Type B pancreatic cell (in vitro differentiated cells): Measurements from ENCODE around the gene PNMA6E. TPM values are rescaled to one million over a fixed set of nuclear protein-coding genes. Genes with fewer than 3 reads are reported as not detected.
"Not testable (repeated sequence)": the region's sequence is repeated elsewhere in the genome, so short reads cannot be mapped to it uniquely, and the experiment has no call there.

Experiments
- DNase-seq: peaks from one replicate; pipeline ENCODE4 v3.0.0; 2021; ENCODE audit warnings: mixed read lengths; ENCODE audit not compliant: unreplicated experiment; ENCODE audit errors: extremely low spot score
- H3K27ac Mint-ChIP-seq: 2 replicates; pipeline ENCODE4 v1.8.0; 2021; ENCODE audit warnings: mild to moderate bottlenecking, mixed read lengths
- H3K27me3 Mint-ChIP-seq: 2 replicates; pipeline ENCODE4 v1.8.0; 2021; ENCODE audit warnings: mixed read lengths
- H3K36me3 Mint-ChIP-seq: 2 replicates; pipeline ENCODE4 v1.8.0; 2021; ENCODE audit warnings: mixed read lengths
- H3K4me1 Mint-ChIP-seq: one replicate; pipeline ENCODE4 v1.8.0; 2021; ENCODE audit warnings: mixed read lengths; ENCODE audit not compliant: unreplicated experiment
- H3K4me3 Mint-ChIP-seq: 2 replicates; pipeline ENCODE4 v1.8.0; 2021; ENCODE audit warnings: mild to moderate bottlenecking, mixed read lengths
- H3K9me3 Mint-ChIP-seq: 2 replicates; pipeline ENCODE4 v1.8.0; 2021; ENCODE audit warnings: mixed read lengths
- CTCF ChIP-seq: fragments of 200-600 bp; sonication (generic); conservative IDR thresholded peaks from 2 replicates; pipeline ENCODE4 v1.5.0; 2021; ENCODE audit warnings: antibody characterized with exemption, mild to moderate bottlenecking
- total RNA-seq: library from RNA; stranded (reverse); gene quantifications from 2 replicates; pipeline ENCODE4 v1.2.1, GENCODE V29; 2021; ENCODE audit warnings: low replicate concordance

The PNMA6E gene
- total RNA-seq, 1 donor from 2014 or later: not detected

DNA sequence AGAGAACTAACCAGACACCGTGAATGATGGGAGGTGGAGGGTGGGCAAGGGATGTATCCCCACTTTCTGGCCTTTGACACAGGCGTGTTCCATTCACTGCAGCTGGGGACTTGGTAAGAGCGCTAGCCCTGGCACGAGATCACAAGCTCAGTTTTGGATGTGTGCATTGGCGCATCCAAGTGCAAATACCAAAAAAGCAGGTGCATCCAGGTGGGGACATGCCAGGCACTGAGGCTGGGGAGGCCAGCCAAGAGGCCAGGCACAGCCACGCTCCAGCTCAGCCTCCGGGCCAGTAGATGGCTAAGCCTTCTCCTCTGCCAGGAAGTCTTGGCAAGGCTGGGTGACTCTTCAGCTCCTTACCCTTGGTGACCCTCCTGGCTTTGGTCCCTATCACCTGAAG lies 5.8 kb upstream of the PNMA6E start:
- Mint-ChIP-seq H3K27ac (no peak overlapping the region), H3K4me3 (no peak overlapping the region), H3K4me1 (no peaks in the 10 kb centered on the region), H3K36me3 (no peaks in the 10 kb centered on the region), H3K27me3 (peaks cover 20% of the 10 kb centered on the region), H3K9me3 (peaks cover 8% of the 10 kb centered on the region)
- no peak for DNase-seq
- TF ChIP-seq CTCF: no peak

DNA sequence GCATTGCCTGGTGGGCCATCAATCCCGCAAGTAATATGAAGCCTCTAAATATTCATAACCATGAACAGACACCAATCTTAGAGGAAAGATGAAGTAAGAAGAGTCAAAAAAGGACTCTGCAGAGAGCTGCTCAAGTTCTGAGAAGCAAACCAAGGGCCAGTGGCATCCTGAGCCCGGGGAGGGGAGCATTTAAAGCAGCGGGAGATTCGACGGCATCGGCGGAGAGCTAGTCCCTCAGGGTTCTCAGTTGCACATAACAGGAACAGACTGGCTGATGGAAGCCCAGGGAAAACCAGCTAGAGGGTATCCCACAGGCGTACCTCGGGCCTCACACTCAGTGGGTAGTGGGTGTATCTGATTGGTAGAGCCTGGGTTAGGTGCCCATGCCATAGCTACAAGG lies 4.9 kb upstream of the PNMA6E start:
- no peak for DNase-seq
- Mint-ChIP-seq H3K4me1 (no peaks in the 10 kb centered on the region), H3K4me3 (no peak overlapping the region), H3K27ac (no peak overlapping the region), H3K27me3 (peaks cover 17% of the 10 kb centered on the region), H3K36me3 (no peaks in the 10 kb centered on the region), H3K9me3 (peaks cover 8% of the 10 kb centered on the region)
- no peak for TF ChIP-seq CTCF

DNA sequence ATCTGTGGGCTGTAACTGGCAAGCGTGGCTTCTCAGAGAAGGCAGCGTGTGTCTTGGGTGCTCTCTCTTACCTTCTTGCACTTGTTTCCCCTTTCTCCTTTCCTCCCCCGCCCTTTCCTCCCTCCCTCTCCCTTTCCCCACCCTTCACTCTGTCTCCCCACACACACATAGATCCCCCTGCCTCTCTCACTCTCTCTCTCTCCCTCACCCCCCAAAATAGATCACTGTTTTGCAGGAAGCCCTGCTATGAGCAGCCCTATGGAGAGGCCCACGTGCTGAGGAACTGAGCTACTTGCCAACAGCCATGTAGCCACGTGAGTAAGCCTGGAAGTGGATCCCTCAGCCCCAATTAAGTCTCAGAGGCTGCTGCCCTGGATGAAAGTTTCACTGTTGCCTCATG lies 4.3 kb upstream of the PNMA6E start:
- no peaks in the 10 kb centered on the region for H3K4me1 Mint-ChIP-seq
- H3K27me3 Mint-ChIP-seq: peaks cover 13% of the 10 kb centered on the region
- no peak for TF ChIP-seq CTCF
- no peak overlapping the region for H3K4me3 Mint-ChIP-seq
- H3K36me3 Mint-ChIP-seq: no peaks in the 10 kb centered on the region
- peaks cover 8% of the 10 kb centered on the region for H3K9me3 Mint-ChIP-seq
- no peak overlapping the region for H3K27ac Mint-ChIP-seq
- no peak for DNase-seq

DNA sequence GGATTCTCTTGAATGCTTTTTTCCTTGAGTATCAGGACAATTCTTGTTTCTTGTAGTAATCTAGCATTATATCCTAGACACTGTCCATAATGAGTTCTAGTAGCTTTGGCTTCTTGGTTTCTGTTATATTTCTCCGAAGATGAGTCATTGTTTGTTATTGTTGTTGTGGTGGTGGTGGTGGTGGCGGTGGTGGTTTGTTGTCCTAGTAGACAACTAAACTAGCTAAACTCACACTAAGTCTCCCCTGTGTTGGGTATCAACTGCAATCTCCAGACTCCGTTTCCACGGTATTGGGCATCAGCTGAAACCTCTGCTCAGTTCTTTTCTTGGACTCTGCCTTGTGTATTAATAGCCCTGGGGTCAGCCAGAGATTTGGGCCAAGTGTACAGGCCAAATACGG lies 3.2 kb upstream of the PNMA6E start:
- H3K36me3 Mint-ChIP-seq, H3K4me3 Mint-ChIP-seq, H3K4me1 Mint-ChIP-seq, H3K27ac Mint-ChIP-seq, H3K9me3 Mint-ChIP-seq, DNase-seq: not testable (repeated sequence)
- peaks cover 13% of the 10 kb centered on the region for H3K27me3 Mint-ChIP-seq

DNA sequence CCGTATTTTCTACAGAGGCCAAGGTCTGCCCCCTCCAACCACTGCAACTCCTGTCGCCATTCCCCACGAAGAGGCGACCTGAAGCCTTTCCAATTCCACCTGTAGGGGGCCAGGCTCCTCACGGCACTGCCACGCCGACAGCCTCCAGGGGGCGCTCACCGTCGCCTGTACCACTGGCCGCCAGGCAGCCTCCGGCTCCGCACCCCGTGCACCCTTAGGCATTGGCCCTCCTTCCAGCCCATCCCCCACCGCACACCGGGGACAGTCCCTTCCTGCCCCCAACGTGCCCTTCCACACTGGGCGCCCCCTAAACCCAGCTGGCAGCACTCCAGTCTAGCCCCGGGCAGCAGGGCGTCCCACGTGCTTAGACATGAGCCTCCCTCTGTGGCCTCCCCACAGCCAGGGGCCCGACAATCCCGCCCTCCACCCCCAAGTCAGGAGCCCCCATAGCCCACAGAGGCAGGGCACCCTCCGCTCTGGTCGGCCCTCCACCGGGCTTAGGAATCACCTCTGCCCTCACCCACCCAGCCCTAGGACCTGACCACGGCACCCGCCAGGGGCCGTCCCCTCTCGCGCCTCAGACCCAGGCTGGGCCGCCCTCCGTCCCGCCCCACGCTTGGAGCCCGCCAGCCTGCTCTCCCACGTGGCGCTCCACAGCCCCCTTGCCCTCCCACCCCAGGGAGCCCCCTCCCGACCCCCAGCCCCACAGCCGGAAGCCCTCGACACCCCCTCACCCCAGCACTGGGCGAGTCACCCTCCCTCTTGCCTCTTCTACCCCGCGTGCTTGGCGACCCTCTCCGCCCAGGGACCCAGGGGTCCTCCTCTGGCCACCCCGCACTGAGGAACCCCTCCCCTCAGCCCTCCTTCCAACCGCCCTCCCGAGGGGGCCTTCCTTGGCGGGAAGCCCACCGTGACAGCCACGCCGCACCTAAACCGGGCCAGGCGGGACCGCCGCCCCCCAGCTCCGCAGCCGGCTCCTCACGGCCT lies 711 bp downstream of the PNMA6E start:
- Mint-ChIP-seq H3K4me1 (no peaks in the 10 kb centered on the region), H3K4me3 (no peak overlapping the region), H3K27ac (no peak overlapping the region), H3K9me3 (peaks cover 8% of the 10 kb centered on the region), H3K27me3 (peaks cover 6% of the 10 kb centered on the region), H3K36me3 (no peaks in the 10 kb centered on the region)
- DNase-seq: no peak
- TF ChIP-seq CTCF: peak; percentile 79

DNA sequence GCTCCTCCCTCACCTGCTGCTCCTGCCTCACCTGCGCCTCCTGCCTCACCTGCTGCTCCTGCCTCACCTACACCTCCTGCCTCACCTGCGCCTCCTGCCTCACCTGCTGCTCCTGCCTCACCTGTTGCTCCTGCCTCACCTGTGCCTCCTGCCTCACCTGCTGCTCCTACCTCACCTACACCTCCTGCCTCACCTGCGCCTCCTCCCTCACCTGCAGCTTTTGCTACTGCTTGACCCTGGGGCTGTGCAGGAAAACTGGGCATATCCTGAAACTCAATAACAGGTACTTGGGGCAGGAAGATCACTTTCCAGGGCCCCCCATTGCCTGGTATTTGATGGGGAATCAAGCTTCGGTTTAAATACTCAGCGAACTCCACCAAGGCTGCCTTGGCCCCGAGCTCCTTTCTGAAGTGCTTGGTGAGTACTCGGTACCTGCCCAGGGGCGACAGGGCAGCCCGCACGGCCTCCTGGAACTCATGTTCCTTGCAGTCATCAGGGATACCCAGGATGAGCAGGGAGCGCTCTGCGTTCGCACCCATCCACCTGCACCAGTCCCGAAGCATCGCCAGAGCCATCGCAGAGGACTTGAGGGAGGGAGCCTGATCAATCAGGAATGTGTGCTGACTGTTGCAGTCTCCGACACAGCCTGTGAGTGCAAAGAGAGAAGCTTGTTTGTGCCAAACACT lies 2.7 kb downstream of the PNMA6E start:
- TF ChIP-seq CTCF: no peak
- Mint-ChIP-seq H3K27me3 (no peaks in the 10 kb centered on the region), H3K4me1 (peaks cover 4% of the 10 kb centered on the region), H3K4me3 (no peak overlapping the region), H3K27ac (no peak overlapping the region), H3K36me3 (no peaks in the 10 kb centered on the region), H3K9me3 (peaks cover 8% of the 10 kb centered on the region)
- no peak for DNase-seq
